ENCODE measurements around the gene WDR88.
A peak's percentile ranks its signal among the peaks of the same experiment; 100 is the strongest.
"Not testable (repeated sequence)": the region's sequence is repeated elsewhere in the genome, so short reads cannot be mapped to it uniquely, and the experiment has no call there.

The WDR88 gene

GRCh38 chr19:33187183-33187540 lies 55.2 kb downstream of the WDR88 start:
- DNase-seq (ENCODE audit: extremely low read depth, low read depth): no peak

GRCh38 chr19:33189453-33189852 lies 57.5 kb downstream of the WDR88 start:
- TF ChIP-seq CTCF (IDR thresholded peaks at IDR 0.05; ENCODE audit: low read depth, low read length): no peak

More at GRCh38 chr19:33187183-33187540, 55.2 kb downstream of the WDR88 start:
- TF ChIP-seq CTCF (IDR thresholded peaks at IDR 0.05; ENCODE audit: low read depth, low read length): no peak

GRCh38 chr19:33191092-33191491 lies 59.2 kb downstream of the WDR88 start:
- not testable (repeated sequence) for DNase-seq (ENCODE audit: extremely low read depth, low read depth)

More at GRCh38 chr19:33189453-33189852, 57.5 kb downstream of the WDR88 start:
- DNase-seq (ENCODE audit: extremely low read depth, low read depth): no peak

GRCh38 chr19:33191501-33191900 lies 59.6 kb downstream of the WDR88 start:
- DNase-seq (ENCODE audit: extremely low read depth, low read depth): no peak
- TF ChIP-seq CTCF (IDR thresholded peaks at IDR 0.05; ENCODE audit: low read depth, low read length): no peak

- peak; percentile 6 for TF ChIP-seq CTCF (IDR thresholded peaks at IDR 0.05; ENCODE audit: low read depth, low read length)
- DNase-seq (ENCODE audit: extremely low read depth, low read depth): no peak
Observed at GRCh38 chr19:33192010-33192409, 60.1 kb downstream of the WDR88 start.

GRCh38 chr19:33193269-33193864 lies 61.5 kb downstream of the WDR88 start:
- TF ChIP-seq CTCF (IDR thresholded peaks at IDR 0.05; ENCODE audit: low read depth, low read length): no peak
- no peak for DNase-seq (ENCODE audit: extremely low read depth, low read depth)

- DNase-seq (ENCODE audit: extremely low read depth, low read depth): no peak
- TF ChIP-seq CTCF (IDR thresholded peaks at IDR 0.05; ENCODE audit: low read depth, low read length): no peak
Observed at GRCh38 chr19:33193865-33194362, 62.0 kb downstream of the WDR88 start, which contains the start of gene LRP3. Gene LRP3, plus strand, starts transcription at chr19:33194330. Its CDS starts 456 bp downstream, at chr19:33194786.

- no peak for DNase-seq (ENCODE audit: extremely low read depth, low read depth)
Observed at GRCh38 chr19:33194532-33194885, 62.6 kb downstream of the WDR88 start.

More at GRCh38 chr19:33194532-33194885, 62.6 kb downstream of the WDR88 start:
- no peak for TF ChIP-seq CTCF (IDR thresholded peaks at IDR 0.05; ENCODE audit: low read depth, low read length)
